Measurements from ENCODE around the gene KHDRBS1. TPM values are rescaled to one million over a fixed set of nuclear protein-coding genes. Genes with fewer than 3 reads are reported as not detected.

KHDRBS1 gene
- total and polyA plus RNA-seq, 9 of the 15 experiments (the other 6 are each of a cell fraction or from before 2014, with no cell fraction given): 48.4 to 257 (median 114) TPM

GRCh38 chr1:31985430-31985829 is 28.2 kb upstream of the KHDRBS1 start:
- Histone ChIP-seq H3K9me1 (ENCODE audit: control insufficient read depth, insufficient read depth, low read length) (no peaks in the 10 kb centered on the region), H3K4me3 (no peak overlapping the region), H4K20me1 (replicated peaks; ENCODE audit: control insufficient read depth, insufficient read depth, low read length) (no peaks in the 10 kb centered on the region), H2AFZ (ENCODE audit: low read depth, low read length) (peak overlapping the region; percentile 20; the same call in 1 of the 2 replicates), H3K9ac (ENCODE audit: insufficient read depth in 1 of 2, low read depth in 2 of 2, low read length in 2 of 2) (no peak overlapping the region), H3K4me2 (ENCODE audit: insufficient read depth, low read length) (no peak overlapping the region), H3K27ac (ENCODE audit: extremely low read depth, low read depth, low read length) (no peak overlapping the region), H3K9me3 (replicated peaks; ENCODE audit: control insufficient read depth, insufficient read depth, low read depth, low read length) (no peaks in the 10 kb centered on the region), H3K79me2 (ENCODE audit: control insufficient read depth, insufficient read depth, low read length) (no peaks in the 10 kb centered on the region), H3K36me3 (ENCODE audit: control insufficient read depth, insufficient read depth, low read length) (no peaks in the 10 kb centered on the region), H3K27me3 (ENCODE audit: control insufficient read depth in 2 of 2, insufficient read depth in 2 of 2, low read length in 2 of 2) (no peaks in the 10 kb centered on the region), H3K4me1 (replicated peaks in 1 of 2; ENCODE audit: control insufficient read depth in 2 of 2, insufficient read depth in 2 of 2, low read length in 2 of 2) (peaks cover 0 to 4% of the 10 kb centered on the region in 2 experiments; a peak in 2 of 5 replicates)
- BruUV-seq (replicated peaks): no TSS peak
- ChIA-PET CTCF (ENCODE audit: low intra/inter-chr PET ratio) (interaction anchor here (0.6 kb wide), 1 partner anchor 104 kb away, joined by 3 read pairs; no protein-coding TSS in a partner anchor), POLR2A (interaction anchor here (0.6 to 2.1 kb wide), 8 partner anchors 8 to 607 kb away, joined by 3 to 6 read pairs (median 4); no protein-coding TSS in a partner anchor)
- WGBS (ENCODE audit: insufficient coverage, low coverage, missing lambda C conversion rate): 37% methylated on average over 4 of the region's 4 CpGs
- ATAC-seq (no peak; the same call in 2 of the 3 replicates), FAIRE-seq (no peak), DNase-seq (ENCODE audit: extremely low read depth in 1 of 4, low spot score in 3 of 4) (no peak)
- in situ Hi-C loops (cut with MboI) (no loop called here), intact Hi-C loops (cut with micrococcal nuclease) (no loop called here)
- TF ChIP-seq NELFE (IDR thresholded peaks at IDR 0.05; ENCODE audit: insufficient read depth, insufficient read length): no peak
- no peak for TF ChIP-seq NONO (IDR thresholded peaks at IDR 0.05; ENCODE audit: low read depth in 2 of 2, low read length in 1 of 2)
- TF ChIP-seq MBD1 (CRISPR knock-in tag; IDR thresholded peaks at IDR 0.05): no peak
- TF ChIP-seq ZNF699 (CRISPR knock-in tag; IDR thresholded peaks at IDR 0.05; ENCODE audit: insufficient replicate concordance): no peak
- TF ChIP-seq ZNF584 (CRISPR knock-in tag; IDR thresholded peaks at IDR 0.05; ENCODE audit: low read depth): no peak
- no peak for TF ChIP-seq MEIS2 (IDR thresholded peaks at IDR 0.05; ENCODE audit: partially characterized antibody)
- no peak for TF ChIP-seq FOXK2 (conservative IDR thresholded peaks at IDR 0.05 in 1 of 2, IDR thresholded peaks at IDR 0.05 in 1 of 2; ENCODE audit: low read depth in 2 of 2)
- TF ChIP-seq NFATC3 (IDR thresholded peaks at IDR 0.05): no peak
- no peak for TF ChIP-seq L3MBTL2 (IDR thresholded peaks at IDR 0.05)
- no peak for TF ChIP-seq KHSRP (IDR thresholded peaks at IDR 0.05)
- TF ChIP-seq ID3 (CRISPR knock-in tag; IDR thresholded peaks at IDR 0.05): no peak
- TF ChIP-seq ID3 (tag; IDR thresholded peaks at IDR 0.05): no peak
- no peak for TF ChIP-seq GATAD2A (IDR thresholded peaks at IDR 0.05)
- TF ChIP-seq ZNF23 (CRISPR knock-in tag; IDR thresholded peaks at IDR 0.05): no peak
- no peak for TF ChIP-seq CREB5 (CRISPR knock-in tag; IDR thresholded peaks at IDR 0.05)
- TF ChIP-seq ZNF165 (CRISPR knock-in tag; IDR thresholded peaks at IDR 0.05; ENCODE audit: borderline replicate concordance): no peak
- no peak for TF ChIP-seq HOMEZ (CRISPR knock-in tag; IDR thresholded peaks at IDR 0.05)
- TF ChIP-seq ZNF140 (CRISPR knock-in tag; IDR thresholded peaks at IDR 0.05): no peak
- TF ChIP-seq ZNF175 (CRISPR knock-in tag; IDR thresholded peaks at IDR 0.05; ENCODE audit: low read depth): no peak
- no peak for TF ChIP-seq EP400 (IDR thresholded peaks at IDR 0.05)
- no peak for TF ChIP-seq CBFA2T3 (IDR thresholded peaks at IDR 0.05)

Data from K562 (cell line).